Fibroblast of mammary gland (primary cell): ENCODE results near the gene DZIP1L.
"Not testable (repeated sequence)": the region's sequence is repeated elsewhere in the genome, so short reads cannot be mapped to it uniquely, and the experiment has no call there.

Source experiments
- DNase-seq: peaks from one replicate; pipeline ENCODE4 v3.0.0-alpha.2; 2010; ENCODE audit warnings: low read depth
- H3K4me3 ChIP-seq: 2 replicates; pipeline ENCODE4 v1.5.1; 2011; ENCODE audit warnings: low read depth, mild to moderate bottlenecking, low read length, moderate library complexity; ENCODE audit not compliant: control insufficient read depth
- TF ChIP-seq, protein P1 (sequence below): conservative IDR thresholded peaks from 2 replicates; pipeline ENCODE4 v1.5.1; 2011; ENCODE audit warnings: low read depth, low read length, inconsistent platforms; ENCODE audit not compliant: control insufficient read depth, insufficient read depth

The DZIP1L gene

DNA sequence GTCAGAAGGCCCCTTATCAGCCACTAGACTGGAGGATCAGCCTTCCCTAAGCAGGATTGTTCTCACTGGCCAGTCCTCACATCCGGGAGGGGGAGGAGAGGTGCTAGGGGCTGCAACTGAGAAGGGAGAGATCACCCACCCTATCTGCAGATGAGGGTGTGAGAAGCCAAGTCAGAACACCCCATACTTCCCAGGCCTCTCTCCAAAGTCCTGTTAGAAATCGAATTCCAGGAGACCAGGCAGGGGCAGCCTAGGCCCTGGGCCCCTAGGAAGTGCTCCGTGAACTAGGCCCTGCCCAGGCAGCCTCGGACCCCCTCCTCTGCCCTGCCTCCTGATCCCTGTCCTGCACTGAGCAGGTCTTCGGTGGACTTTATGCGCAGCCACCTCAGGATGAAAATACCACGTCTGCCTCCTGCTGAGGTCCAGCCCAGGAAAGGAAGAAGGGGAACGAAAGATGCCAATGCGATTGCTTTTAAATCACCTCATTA lies 933 bp downstream of the DZIP1L start:
- TF ChIP-seq, protein P1, sequence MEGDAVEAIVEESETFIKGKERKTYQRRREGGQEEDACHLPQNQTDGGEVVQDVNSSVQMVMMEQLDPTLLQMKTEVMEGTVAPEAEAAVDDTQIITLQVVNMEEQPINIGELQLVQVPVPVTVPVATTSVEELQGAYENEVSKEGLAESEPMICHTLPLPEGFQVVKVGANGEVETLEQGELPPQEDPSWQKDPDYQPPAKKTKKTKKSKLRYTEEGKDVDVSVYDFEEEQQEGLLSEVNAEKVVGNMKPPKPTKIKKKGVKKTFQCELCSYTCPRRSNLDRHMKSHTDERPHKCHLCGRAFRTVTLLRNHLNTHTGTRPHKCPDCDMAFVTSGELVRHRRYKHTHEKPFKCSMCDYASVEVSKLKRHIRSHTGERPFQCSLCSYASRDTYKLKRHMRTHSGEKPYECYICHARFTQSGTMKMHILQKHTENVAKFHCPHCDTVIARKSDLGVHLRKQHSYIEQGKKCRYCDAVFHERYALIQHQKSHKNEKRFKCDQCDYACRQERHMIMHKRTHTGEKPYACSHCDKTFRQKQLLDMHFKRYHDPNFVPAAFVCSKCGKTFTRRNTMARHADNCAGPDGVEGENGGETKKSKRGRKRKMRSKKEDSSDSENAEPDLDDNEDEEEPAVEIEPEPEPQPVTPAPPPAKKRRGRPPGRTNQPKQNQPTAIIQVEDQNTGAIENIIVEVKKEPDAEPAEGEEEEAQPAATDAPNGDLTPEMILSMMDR: no peak
- DNase-seq: peak; percentile 28
- H3K4me3 ChIP-seq: peak overlapping the region; percentile 90

DNA sequence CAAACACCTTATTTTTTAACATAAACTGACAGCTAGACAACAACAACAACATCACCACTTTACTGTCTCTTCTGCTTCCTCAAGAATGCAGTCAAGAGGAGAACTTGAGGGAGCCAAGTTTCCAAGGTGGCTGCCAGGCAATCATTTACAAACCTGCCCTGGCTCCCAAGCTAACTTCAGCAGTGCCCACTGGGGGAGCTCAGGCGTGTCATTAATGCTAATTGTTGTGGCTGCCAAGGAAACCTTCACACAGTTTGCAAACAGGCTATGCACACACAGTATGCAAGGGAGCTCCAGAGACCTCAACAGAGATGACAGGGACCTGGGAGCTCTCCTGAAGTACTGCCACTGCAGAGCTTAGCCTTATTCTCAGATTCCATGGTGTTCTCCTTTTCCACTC lies 2.1 kb downstream of the DZIP1L start:
- H3K4me3 ChIP-seq: no peak overlapping the region
- no peak for DNase-seq
- TF ChIP-seq, protein P1: no peak

DNA sequence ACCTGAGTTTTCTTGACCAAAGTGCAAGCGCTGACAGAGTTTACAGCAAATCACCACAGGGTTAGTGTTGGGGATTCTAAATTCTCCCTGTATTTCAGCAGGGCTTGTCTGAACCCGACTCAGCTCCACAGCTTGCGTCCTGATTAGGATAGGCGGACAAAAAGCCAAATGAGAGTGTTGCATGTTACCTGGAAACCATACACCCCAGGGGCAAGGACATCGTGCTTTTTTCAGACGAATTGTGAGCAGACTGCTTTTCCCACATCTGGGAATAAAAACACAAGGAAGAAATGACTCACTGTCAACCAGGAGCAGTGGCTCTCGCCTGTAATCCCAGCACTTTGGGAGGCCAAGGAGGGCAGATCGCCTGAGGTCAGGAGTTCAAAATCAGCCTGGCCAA lies 3.0 kb downstream of the DZIP1L start:
- H3K4me3 ChIP-seq: no peak overlapping the region
- TF ChIP-seq, protein P1: no peak
- DNase-seq: peak; percentile 49

DNA sequence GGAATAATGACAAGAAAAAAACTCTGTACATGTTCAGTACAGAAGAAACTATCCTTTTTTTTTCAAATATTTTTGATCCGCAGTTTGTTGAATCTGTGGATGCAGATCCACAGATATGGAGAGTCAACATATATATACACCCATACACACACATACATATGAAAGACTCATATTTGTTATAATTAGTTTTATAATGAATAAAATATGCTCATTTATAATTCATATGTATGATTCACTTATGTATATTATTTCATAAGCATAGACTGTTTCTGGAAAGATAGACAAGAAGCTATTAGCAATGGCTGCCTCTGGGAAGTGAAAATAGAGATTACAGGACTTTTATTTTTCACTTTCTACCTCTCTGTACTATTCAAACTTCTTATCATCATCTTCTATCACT lies 9.8 kb downstream of the DZIP1L start:
- no peak overlapping the region for H3K4me3 ChIP-seq
- no peak for DNase-seq
- TF ChIP-seq, protein P1: no peak

DNA sequence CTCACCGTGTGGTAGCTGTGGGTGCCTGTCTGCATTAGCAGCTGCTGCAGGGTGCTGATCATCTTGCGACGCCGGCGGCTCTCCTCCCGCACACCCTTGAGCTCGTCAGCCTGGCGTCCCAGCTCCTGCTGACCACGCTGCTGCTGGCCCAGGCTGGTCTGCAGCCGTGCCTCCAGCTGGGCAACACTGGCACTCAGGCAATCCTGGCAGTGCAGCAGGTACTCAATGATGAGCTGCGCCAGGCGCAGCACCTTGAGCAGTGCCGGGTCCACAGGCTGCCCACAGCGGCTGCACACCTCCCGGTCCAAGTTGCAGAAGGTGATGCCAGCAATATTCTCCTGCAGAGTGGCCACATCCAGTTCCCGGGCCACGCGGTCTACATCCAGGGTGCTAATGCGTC lies 11.9 kb downstream of the DZIP1L start:
- no peak for DNase-seq
- H3K4me3 ChIP-seq: no peak overlapping the region
- TF ChIP-seq, protein P1: no peak

DNA sequence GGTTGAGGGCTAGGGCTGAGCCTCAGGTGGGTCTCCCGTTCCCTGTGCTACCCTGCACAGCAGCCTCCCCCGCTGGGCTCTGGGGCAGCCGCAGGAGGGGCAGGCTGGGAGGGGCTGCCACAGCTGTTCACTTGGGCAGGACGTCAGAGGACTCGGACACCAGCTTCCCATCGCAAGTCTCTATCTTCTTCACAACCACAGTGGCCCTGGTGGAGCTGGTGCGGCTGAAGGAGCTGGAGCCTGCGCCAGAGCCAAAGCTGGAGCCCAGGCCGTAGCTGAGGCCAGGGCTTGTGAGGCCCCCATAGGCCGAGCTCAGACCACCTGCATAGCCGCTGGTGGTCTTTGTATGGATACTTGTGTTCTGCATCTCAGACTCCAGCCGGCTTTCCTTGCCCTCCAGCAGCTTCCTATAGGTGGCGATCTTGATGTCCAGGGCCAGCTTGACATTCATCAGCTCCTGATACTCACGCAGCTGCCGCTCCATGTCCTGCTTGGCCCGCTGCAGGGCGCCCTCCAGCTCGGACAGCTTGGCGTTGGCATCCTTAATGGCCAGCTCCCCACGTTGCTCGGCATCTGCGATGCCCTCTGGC lies 14.0 kb downstream of the DZIP1L start:
- not testable (repeated sequence) for DNase-seq, H3K4me3 ChIP-seq

DNA sequence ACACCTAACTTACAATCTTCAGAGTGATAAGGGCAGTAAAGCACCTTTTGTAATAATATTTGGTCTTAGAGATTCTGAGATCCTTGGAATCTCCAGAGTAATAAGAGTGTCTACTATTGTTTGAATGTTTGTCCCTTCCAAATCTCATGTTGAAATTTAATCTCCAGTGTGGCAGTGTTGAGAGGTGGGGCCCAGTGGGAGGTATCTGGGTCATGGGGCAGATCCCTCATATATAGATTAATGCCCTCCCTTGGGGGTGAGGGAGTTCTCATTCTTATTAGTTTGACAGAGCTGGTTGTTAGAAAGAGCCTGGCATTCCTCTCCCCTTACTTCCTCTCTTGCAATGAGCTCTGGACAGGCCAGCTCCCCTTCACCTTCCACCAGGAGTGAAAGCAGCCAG lies 16.0 kb downstream of the DZIP1L start:
- TF ChIP-seq, protein P1: no peak
- H3K4me3 ChIP-seq: no peak overlapping the region
- no peak for DNase-seq
